SK-N-MC (cell line): ENCODE measurements around the gene WARS2.

Experiments used
- EZH2 ChIP-seq: fragments of 200-600 bp; sonication (generic); IDR thresholded peaks from one replicate; pipeline ENCODE4 v1.6.1; 2017; ENCODE audit warnings: antibody characterized with exemption
- POLR2AphosphoS5 ChIP-seq: IDR thresholded peaks from 2 replicates; pipeline ENCODE4 v1.6.1; 2012; ENCODE audit warnings: mild to moderate bottlenecking, low read depth, low read length, borderline replicate concordance

GRCh38 chr1:118999348-119000071 is 140.9 kb downstream of the WARS2 start:
- TF ChIP-seq POLR2AphosphoS5 (no peak), EZH2 (no peak)
